Left forelimb (tissue), 1 donor: ENCODE measurements around the gene PRPF18.

Source experiments
- DNase-seq: peaks from one replicate; pipeline ENCODE4 v3.0.0-alpha.2; 2018; ENCODE audit warnings: low spot score

PRPF18 gene

DNA sequence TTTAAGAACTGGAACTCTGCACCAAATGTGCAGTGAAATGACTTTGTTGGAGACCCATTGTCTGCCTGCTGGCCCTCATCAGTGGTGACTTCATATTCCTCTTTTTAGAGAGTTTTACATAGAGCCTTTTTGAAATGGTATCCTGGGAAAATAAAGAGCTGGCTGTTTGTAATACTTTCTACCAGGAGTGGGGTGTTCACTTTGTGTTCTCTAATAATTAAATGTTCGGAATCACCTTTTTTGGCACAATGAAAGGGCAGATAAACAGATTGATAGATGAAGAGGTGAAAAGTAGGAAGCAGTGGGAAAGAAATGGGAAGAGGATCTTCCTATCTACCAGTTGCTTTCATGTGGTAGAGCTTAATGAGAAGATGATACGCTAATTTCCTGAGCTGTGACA lies 55.5 kb downstream of the PRPF18 start:
- DNase-seq = no peak

GRCh38 chr10:13643016-13643415 lies 56.3 kb downstream of the PRPF18 start:
- DNase-seq = no peak

DNA sequence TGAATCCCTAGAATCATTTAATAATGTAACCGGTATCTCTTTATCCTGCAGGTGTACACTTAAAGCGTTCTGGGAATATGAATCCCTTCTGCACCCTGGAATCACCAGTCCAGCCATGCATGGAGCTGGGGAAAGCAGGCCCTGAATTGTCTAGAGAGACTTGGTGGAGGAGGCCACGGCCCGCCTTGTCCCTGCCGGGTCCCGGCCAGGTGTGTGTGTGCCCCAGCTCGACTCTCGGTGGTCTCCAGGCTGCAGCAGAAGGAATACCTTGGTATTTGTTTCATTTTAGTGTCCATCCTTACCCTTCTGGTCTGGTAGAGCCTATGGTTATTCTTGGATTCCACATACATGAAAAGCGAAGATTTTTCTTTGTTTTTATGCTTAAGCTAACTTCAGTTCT lies 58.1 kb downstream of the PRPF18 start:
- DNase-seq = no peak

DNA sequence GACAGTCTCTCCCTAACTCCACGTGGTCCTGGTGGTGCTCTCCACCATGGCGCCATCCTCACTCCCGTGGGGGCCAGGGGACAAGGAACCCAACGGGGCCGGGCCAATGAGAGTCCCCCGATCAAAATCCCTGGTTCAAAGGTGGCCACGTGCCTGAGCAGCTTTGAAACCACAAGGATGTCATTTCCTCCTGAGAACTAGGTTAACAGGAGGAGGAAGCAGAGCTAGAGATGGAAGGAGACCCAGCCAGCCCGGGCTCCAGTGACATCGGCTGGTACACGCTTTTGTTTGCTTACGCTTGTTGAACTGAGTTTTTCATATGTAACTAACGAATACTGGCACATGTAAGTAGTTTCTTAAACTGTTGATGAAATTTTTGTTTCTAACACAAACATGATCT lies 61.7 kb downstream of the PRPF18 start:
- no peak for DNase-seq

GRCh38 chr10:13649844-13650520 lies 63.2 kb downstream of the PRPF18 start:
- no peak for DNase-seq

GRCh38 chr10:13650961-13651360 lies 64.2 kb downstream of the PRPF18 start:
- no peak for DNase-seq

DNA sequence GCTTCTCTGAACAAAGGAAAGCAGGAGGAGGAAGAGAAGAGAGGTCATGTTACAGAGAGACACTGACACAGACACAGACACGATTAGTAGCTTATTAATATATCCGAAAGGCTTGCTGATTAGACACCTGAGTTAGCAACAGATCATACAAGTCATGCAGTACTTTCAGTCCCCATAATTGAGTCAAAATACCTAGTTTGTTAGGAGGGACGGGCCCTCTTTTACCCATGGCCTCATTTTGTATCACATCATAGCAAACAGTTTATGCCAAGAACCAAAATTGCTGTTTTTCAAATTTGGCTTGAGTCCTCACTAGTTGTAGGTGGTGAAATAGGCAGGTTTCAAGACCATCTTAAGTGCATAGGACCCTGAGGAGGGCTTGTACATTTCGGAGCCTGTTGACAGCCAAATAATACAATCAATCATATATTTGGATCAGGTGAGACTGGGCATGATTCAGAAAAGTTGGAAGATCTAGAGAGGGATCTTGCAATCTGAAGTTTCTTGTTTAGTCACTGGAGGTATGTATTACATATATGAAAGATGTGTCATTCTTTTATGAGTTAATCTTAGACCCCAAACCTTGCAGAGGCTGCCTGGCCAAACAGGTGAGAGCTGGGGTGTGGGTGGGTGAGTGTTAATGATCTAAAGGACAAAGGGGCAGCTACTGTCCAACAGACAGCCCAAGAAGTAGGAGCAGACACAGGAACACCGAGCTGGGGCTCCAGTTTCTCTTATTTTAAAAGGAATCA lies 65.4 kb downstream of the PRPF18 start:
- no peak for DNase-seq

- no peak for DNase-seq
Observed at GRCh38 chr10:13652860-13653259, 66.1 kb downstream of the PRPF18 start.

GRCh38 chr10:13654118-13654830 lies 67.5 kb downstream of the PRPF18 start:
- DNase-seq = no peak

DNA sequence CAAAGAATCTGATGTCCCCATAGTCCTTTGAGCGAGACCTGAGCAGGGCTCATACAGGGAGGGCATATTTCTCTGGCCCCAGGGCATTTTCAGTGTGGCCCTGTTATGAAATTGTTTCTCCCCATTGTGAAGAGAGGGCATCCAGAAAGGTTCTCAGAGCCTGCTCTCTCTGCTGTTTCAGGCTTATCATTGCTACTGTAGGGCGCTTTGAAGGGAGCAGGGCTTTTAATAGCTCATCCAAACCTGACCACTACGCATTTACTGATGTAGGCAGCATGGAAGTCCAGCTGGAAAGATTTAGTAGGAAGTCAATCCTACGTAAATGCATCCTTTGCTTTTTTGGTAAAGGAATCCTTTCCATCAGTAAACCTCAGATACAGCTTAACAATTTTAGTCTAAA lies 68.1 kb downstream of the PRPF18 start:
- DNase-seq = no peak

DNA sequence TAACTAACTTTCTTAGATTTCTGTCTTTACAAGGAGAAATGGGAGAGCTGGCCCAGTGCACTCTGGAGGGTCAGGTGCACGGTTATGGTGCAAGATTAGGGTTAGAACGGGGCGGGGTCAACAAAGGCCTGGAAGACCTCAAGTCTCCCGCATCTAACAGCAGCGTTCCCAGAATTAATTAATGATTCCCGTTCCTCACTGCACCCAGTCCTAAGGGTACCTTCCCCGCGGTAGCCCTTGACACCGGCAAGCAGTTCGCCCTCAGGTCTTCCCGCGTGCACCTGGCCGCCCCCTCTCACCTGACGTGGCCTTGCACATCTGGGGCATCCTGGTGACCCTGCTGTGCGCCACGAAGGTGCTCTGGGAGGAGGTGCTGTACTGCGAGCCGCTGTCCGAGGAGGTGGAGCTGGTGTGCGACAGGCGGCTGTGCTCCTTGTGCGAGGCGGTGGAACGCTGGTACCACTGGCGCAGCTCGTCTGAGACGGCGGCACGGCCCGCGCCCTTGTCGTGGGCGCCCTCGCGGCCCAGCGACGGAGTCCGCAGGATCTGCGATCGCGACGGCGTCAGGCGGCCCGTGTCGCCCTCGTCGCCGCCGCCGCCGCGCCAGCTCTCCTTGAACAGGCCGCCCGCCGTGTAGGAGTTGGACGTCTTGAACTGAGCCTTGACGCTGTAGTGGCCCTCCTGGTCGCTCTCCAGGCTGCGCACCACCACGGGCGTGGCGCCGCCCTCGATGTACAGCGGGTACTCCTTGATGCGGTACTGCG lies 69.8 kb downstream of the PRPF18 start:
- DNase-seq = no peak

- no peak for DNase-seq
Observed at GRCh38 chr10:13657101-13657680, 70.4 kb downstream of the PRPF18 start.

GRCh38 chr10:13658264-13658663 lies 71.5 kb downstream of the PRPF18 start:
- no peak for DNase-seq

DNA sequence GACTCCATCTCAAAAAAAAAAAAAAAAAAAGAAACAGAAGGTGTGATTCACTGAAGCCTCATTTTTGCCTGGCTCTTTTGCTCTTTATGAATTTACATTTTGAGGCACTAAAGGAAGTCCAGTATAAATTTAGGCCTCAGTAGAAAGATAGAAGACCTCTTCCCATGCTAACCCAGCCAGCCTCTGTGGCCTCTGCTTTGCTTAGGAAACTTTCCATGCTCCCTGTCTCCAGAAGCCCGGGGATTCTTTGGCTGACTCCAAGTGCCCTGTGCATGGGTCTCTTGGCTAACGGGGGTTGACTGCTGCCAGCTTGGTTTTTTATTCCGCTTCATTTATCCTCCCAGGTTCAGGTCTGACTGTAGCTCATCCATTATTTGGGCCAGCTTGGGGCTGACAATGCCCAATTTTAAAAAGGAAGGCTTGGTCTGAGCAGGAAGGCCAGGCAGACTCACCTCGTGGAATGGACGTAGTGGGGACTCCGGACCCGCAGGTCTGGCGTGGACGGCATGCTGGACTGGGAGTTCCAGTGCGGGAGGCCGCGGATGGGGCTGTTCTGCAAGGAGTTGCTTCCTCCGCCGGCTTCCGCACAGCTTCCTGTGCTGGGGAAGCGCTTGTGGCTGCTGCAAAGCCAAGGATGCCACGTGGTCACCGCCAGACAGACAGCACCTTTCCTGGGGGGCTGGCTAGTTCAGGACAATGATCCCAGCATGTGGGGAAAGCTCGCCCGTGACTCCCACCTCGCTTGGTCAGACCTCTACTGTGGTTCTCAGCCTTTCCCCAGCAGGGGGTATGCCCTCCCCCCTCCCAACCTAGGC lies 72.3 kb downstream of the PRPF18 start:
- no peak for DNase-seq

DNA sequence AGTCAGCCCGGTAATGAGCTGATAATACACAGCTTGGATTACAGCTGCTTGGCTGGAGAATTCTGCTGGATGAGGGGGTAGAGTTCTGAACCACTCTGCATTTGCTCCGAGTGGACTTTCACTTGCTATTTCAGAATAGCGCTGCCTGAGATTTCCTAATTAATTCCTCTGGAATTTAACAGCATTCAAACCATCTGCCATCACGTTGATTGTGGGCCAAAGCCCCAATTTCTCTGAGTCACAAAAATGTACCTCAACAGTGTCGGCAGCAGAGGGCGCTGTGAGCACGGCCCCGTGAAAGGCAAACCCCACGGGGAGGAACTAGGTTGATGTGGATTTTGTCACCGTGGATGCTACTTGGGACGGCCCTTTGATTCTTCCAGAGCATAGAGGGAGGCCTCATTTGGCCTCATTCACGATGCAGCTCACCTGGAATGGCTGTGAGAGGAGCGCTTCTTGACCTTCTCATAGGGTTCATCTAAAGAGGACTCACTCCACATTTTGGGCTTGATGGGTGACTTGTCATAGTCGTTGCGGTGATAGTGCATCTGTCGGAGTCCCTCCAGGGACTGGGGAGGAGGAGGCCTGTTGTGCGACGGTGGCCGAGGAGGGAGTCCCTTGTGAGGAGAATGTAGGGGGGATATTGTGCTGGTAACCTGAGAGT lies 73.3 kb downstream of the PRPF18 start:
- peak; percentile 78 for DNase-seq

DNA sequence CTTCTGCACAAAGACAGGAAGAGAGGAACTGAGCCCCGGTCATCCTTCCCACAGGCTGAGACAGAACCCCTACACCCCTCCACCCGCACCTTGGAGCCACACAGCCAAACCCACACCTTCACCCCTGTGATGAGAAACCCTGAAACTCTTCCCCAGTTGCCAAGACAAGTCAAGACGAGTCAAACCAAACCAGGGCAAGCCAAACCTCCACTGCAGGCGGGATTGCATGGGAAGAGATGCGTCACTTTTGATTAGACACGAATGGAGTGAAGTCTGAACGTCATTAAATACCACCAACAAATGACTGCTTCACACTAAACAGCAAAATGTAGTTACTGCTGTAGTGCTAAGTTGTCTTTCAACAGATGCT lies 73.8 kb downstream of the PRPF18 start:
- no peak for DNase-seq

DNA sequence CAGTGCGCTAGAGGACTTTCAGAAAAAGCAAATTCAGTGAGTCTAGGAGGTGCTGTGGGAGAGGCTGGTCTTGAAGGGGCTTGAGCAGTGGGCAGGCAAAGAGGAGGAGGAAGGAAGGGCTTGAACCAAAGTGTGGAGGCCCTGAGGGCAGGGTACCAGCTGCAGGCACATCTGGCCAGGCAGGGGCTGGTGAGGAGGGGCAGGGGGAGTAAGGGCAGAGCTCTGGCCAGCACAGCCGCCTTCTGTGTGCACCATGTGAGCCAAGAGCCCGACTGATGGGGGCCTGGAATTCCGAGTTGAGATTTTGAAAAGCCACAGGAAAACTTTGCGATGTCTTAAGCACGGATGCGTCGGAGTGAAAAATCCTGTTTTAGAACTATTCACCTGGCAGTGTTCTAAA lies 74.5 kb downstream of the PRPF18 start:
- no peak for DNase-seq

- no peak for DNase-seq
Observed at GRCh38 chr10:13665516-13666262, 78.9 kb downstream of the PRPF18 start.

DNA sequence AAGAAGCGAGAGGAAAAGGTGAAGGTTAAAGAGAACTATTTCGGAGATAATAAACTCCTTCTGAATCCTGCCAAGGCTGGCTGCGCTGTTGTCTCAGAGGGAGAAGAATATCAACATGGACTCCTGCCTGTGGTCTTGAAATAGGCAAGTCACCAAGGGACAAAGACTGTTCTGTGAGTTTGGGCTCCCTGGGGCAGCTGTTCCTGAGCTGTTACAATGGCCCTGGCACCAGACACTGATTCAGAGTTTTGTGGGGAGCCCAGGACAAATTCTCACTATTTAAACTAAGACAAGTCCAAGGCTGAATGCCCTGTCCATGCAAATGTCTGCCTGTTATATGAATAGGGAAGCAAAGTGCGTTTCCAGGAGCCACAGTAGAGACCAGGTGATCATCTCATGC lies 81.4 kb downstream of the PRPF18 start:
- no peak for DNase-seq
